Mucosa of rectum (tissue), 2 donors: ENCODE measurements around the gene SLAMF1.
A peak's percentile ranks its signal among the peaks of the same experiment; 100 is the strongest.
"Not testable (repeated sequence)": the region's sequence is repeated elsewhere in the genome, so short reads cannot be mapped to it uniquely, and the experiment has no call there.

Experiments
- H3K27ac ChIP-seq, 2 donors: one replicate each; pipeline ENCODE4 v1.7.0; 2013; ENCODE audit warnings: inconsistent platforms in 2 of 2, low read depth in 2 of 2, low read length in 2 of 2
- H3K27me3 ChIP-seq, 2 donors: one replicate each; pipeline ENCODE4 v1.7.0; 2013; ENCODE audit warnings: low read length in 2 of 2; ENCODE audit not compliant: control insufficient read depth in 2 of 2, insufficient read depth in 2 of 2
- H3K36me3 ChIP-seq, 2 donors: one replicate each; pipeline ENCODE4 v1.7.0; 2013; ENCODE audit warnings: low read length in 2 of 2; ENCODE audit not compliant: control insufficient read depth in 2 of 2, insufficient read depth in 2 of 2
- H3K4me1 ChIP-seq, 2 donors: one replicate each; pipeline ENCODE4 v1.7.0; 2013; ENCODE audit warnings: low read length in 2 of 2, mild to moderate bottlenecking in 1 of 2; ENCODE audit not compliant: control insufficient read depth in 2 of 2, insufficient read depth in 2 of 2
- H3K4me3 ChIP-seq, 2 donors: one replicate each; pipeline ENCODE4 v1.7.0; 2013; ENCODE audit warnings: low read length in 2 of 2
- H3K9ac ChIP-seq, 2 donors: one replicate each; pipeline ENCODE4 v1.7.0; 2013; ENCODE audit warnings: low read length in 2 of 2, low read depth in 1 of 2, mild to moderate bottlenecking in 1 of 2
- H3K9me3 ChIP-seq, 2 donors: one replicate each; pipeline ENCODE4 v1.7.0; 2013; ENCODE audit warnings: low read length in 2 of 2; ENCODE audit not compliant: control insufficient read depth in 2 of 2
- donor health status: healthy.
- donor health status: Normal muscosa, but diverticular disease.

SLAMF1 gene

DNA sequence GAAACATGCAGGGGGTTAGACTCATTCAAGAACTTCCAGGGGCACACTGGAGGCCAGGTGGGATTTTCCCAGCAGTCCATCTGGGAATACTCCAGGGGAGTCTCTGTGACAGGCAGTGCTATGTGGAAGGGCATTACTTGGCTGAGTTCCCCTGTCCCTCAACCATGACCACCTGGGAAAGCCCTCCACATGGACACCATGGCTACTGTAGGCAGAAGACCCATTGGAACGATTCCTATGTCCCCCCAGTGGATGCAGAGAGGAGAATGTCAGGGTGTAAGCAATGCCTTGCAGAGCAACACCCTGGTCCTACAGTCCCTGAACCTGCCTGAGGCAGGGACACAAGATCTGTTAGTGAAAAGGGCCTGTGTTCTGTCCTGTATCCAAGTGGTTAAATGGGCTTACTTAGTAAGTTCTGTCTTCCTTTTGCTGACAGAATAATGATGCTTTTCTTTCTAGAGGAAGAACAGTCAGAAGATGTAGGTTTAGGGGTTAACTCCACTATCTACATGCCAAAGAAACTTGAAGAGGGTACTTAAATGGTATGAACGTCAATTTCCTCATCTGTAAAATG lies 13.4 kb downstream of the SLAMF1 start:
- peaks cover 0 to 3% of the 10 kb centered on the region in 2 donors for H3K4me1 ChIP-seq
- no peaks in the 10 kb centered on the region for H3K27me3 ChIP-seq
- no peaks in the 10 kb centered on the region for H3K9me3 ChIP-seq
- no peaks in the 10 kb centered on the region for H3K36me3 ChIP-seq
- H3K9ac ChIP-seq, result no peak overlapping the region
- no peak overlapping the region for H3K27ac ChIP-seq
- no peak overlapping the region for H3K4me3 ChIP-seq

DNA sequence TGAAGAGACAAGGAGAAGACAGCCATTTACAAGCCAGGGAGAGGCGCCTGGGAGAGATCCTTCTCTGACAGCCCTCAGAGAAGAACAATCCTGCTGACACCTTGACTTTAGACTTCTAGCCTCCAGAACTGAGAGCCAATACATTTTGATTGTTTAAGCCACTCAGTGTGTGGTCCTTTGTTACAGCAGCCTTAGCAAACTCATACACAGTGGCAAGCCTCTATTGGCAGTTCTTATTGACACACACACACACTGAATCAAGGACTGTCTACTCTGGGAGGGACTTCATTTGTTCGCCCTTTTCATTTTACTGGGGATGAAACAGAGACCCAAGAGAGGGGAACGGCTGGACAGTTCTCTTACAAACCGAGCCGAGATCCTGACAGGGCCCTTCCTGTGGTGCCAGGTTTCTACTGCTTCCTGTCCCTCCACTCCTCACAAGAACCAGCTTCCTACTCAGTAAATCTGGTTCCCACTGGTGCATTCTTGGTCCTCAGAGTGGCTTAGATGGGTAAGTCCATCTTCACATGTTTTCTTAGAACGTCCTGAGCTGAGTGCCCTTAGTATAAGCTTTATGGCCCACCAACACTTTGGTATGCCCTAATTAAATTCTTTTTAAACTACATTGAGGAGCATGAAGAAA lies 14.7 kb downstream of the SLAMF1 start:
- Histone ChIP-seq H3K9me3 (no peaks in the 10 kb centered on the region), H3K9ac (no peak overlapping the region), H3K27ac (no peak overlapping the region), H3K36me3 (no peaks in the 10 kb centered on the region), H3K4me1 (peaks cover 0 to 2% of the 10 kb centered on the region in 2 donors), H3K4me3 (no peak overlapping the region), H3K27me3 (no peaks in the 10 kb centered on the region)

DNA sequence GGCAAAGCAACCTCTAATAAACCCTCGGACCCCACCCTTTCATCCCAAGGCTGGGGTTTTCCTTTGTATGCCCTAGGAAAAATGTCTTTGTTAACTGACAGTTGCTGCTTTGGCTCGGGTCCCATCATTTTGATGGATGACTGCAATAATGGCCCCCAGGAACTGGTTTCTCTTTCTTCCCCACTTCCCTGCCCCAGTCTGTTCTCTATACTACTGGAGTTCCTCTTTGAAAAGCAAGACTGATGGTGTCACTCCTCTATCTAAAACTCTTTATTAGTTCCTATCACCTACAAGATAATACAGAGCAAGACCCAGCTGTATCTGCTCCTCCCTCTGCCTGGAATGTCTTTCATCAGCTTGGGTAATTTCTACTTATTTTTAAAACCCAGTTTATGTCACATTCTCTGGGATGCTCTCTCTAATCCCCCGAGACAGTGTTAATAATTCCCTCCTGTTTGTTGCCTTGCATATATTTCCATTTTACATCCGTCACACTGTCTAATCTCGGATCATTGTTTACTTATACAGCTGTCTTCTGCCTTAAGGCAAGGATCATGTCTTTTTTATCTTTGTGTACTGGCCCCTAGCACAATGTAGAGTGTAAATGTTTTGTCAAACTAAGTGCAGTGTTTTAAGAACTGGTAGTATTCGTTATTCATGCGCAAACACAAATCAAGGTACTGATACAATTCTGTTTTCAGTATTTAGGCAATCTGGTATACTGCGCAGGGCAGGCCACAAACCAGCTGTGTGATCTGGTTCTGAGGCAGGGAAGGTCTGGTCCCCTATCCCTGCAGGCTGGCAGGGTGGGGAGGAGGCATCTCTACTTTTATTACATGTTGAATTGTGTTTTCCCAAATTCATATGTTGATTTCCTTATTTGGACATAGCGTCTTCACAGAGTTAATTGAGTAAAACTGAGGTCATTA lies 16.1 kb downstream of the SLAMF1 start:
- Histone ChIP-seq H3K9ac (no peak overlapping the region), H3K36me3 (no peaks in the 10 kb centered on the region), H3K27ac (no peak overlapping the region), H3K27me3 (no peaks in the 10 kb centered on the region), H3K4me3 (no peak overlapping the region), H3K9me3 (no peaks in the 10 kb centered on the region), H3K4me1 (peaks cover 3 to 4% of the 10 kb centered on the region in 2 donors)

DNA sequence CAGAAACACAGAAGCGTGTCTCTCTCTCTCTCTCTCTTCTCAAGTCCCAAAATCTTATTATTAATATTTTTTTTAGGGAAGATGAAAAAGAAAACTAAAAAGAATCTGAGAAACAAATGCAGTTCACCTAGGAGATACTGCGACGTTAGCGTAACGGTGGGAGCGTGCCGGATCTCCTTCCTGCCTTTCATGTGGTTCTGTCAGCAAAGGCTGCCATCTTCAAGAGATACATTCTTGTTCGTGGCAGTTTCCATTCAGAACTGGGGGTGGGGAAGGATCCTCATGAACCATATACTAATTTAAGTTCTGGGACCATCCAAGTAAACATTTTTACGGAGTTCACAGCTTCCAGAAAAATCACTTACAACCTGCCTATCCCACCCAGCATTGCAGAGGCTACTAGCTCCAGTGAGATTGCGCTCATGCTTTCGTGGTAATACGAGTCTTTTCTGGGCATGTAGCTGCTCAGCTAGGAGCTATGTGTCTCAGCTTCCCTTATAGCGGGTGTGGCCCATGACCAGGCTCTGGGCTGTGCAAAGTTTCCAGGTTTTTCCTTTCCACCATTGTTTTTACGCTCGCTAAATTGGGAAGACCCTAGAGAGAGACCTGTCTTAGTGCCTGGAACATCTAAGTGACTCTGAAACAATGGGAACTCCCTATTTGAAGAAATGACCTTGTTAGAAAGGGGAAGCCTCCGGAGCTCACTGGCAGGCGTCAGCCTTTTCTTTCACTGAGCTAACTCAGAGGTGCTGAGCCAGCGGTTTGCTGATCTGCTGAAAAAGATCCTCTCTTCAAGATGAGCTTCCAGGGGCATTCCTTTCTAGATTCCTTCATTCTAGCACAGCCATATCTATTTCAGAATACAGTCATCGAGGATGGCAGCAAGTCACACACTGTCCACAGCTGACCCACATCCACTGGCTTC lies 17.3 kb downstream of the SLAMF1 start:
- H3K36me3 ChIP-seq, result no peaks in the 10 kb centered on the region
- H3K4me1 ChIP-seq, result peaks cover 3 to 4% of the 10 kb centered on the region in 2 donors
- H3K27me3 ChIP-seq, result no peaks in the 10 kb centered on the region
- no peak overlapping the region for H3K9ac ChIP-seq
- no peak overlapping the region for H3K4me3 ChIP-seq
- H3K9me3 ChIP-seq, result no peaks in the 10 kb centered on the region
- H3K27ac ChIP-seq, result peak overlapping the region; percentile 51 to 58

DNA sequence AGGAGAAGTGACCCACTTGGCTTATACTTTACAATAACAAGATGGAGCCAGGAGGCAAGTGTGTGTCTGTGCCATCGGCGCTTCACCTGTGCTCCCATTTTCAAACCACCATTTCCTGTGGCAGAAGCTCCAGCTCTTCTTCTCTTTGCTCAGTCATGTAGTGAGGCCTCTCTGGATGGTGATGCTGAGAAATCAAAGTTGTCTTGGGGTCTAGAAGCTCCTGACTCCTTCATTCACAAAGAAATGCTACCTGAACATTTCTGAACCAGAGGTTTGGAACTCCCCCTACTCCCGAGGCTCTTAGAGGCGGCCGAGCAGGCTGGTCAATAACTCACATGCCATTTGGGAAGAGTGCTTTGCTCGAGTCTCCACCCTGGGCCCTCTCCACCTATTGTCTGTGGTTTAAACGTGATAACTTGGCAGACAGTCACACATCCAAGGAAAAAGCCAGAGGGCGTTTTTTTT lies 18.0 kb downstream of the SLAMF1 start:
- peaks cover 3 to 4% of the 10 kb centered on the region in 2 donors for H3K4me1 ChIP-seq
- no peaks in the 10 kb centered on the region for H3K9me3 ChIP-seq
- no peaks in the 10 kb centered on the region for H3K27me3 ChIP-seq
- H3K27ac ChIP-seq, result peak overlapping the region; percentile 27 to 58
- no peak overlapping the region for H3K4me3 ChIP-seq
- H3K36me3 ChIP-seq, result no peaks in the 10 kb centered on the region
- H3K9ac ChIP-seq, result no peak overlapping the region

DNA sequence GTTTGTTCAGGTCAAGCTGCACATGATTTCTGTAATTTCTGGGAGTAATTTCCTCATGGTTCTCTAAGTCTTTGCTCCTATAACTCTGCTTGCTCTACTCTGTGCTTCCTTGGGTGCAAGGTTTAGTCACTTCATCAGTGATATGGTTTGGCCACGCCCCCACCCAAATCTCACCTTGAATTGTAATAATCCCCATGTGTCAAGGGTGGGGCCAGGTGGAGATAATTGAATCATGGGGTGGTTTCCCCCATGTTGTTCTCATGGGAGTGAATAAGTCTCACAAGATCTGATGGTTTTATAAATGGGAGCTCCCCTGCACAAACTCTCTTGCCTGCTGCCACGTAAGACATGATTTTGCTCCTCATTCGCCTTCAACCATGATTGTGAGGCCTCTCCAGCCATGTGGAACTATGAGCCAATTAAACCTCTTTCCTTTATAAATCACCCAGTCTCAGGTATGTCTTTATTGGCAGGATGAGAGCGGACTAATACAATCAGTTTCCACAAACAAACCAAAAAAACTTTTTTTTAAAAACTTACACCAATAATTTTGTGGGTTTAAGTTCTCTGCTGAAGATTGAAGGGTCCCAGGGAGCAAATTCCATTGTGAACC lies 19.1 kb downstream of the SLAMF1 start:
- H3K9me3 ChIP-seq, H3K27ac ChIP-seq, H3K9ac ChIP-seq, H3K4me3 ChIP-seq, H3K27me3 ChIP-seq, H3K4me1 ChIP-seq, H3K36me3 ChIP-seq: not testable (repeated sequence)

DNA sequence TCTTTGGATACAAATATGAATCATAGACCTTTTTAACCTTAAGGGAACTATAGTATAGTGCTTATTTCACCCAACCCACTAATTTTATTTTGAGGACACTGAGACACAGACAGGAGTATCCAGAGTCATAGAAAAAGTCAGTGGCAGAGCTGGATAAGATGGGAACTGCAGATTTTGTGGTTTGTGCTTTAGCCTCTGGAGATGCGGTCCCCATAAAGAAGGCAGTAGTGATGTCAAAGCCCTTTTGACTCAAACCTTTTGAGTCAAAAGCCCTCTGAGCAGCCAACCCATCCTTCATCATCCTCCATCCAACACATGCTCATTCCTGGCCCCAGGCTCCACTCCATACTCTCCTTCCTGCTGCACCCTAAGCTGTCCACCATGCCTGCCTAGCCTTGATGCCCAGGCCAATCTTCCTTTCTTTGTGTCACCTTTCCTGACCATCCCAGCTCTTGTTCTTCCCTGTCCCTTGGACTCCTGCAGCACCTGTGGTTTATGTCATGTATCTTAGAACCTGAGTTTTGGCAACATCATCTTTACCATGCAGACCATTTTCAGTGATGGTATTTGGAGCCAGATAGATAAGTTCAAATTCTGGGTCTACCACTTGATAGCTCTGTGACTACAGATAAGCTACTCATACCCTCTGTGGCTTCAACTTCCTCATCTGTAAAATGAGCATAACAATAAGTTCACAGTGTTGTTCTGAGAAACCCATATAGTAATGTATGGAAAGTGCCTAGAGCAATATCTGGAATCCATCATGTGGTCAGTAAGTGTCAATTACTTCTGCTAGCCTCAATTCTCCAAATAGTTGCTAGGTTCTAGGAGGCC lies 20.1 kb downstream of the SLAMF1 start:
- no peaks in the 10 kb centered on the region for H3K36me3 ChIP-seq
- peak overlapping the region in 1 of 2 donors; percentile 48 for H3K27ac ChIP-seq
- H3K9me3 ChIP-seq, result no peaks in the 10 kb centered on the region
- H3K4me3 ChIP-seq, result no peak overlapping the region
- H3K9ac ChIP-seq, result no peak overlapping the region
- peaks cover 3 to 7% of the 10 kb centered on the region in 2 donors for H3K4me1 ChIP-seq
- H3K27me3 ChIP-seq, result no peaks in the 10 kb centered on the region

DNA sequence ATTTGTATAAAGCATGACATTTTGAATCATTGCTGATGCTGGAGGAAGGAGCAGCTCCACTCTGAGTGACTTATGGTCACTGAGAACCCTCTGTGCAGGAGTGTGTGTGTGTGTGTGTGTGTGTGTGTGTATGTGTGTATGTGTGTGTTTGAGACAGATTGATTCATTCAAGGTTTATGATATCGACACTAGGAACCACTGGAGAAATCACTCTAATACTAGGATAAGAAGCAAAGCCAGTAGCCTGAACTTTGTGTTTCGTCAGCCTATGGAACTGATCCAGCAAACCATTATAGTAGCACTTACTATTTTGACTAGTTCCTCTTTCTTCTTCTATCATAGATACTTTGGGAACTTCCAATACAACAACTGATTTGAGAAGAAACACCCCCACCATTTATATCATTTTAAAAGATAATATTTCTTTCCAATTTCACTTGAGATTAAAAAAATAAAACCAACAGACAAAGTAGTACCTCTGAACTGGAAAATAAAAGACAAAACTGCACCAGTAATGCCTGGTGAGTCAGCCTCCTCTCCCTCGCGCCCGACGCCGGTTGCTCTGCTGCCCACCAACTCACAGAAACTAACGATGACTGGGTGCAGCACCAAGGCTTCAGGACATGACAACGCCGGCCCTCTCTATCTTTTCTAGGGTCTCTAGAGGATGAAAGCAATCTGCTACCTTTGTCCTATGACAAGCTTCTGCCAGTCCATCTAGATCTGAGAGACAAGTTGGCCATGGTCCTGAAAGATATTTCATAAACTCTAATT lies 20.9 kb downstream of the SLAMF1 start:
- H3K4me3 ChIP-seq, result no peak overlapping the region
- no peaks in the 10 kb centered on the region for H3K27me3 ChIP-seq
- H3K36me3 ChIP-seq, result no peaks in the 10 kb centered on the region
- peak overlapping the region in 1 of 2 donors; percentile 48 for H3K27ac ChIP-seq
- H3K4me1 ChIP-seq, result peaks cover 3 to 7% of the 10 kb centered on the region in 2 donors
- no peaks in the 10 kb centered on the region for H3K9me3 ChIP-seq
- H3K9ac ChIP-seq, result no peak overlapping the region
